Pancreas (tissue), 10 donors: Measurements from ENCODE around the gene KCNJ14. TPM values are rescaled to one million over a fixed set of nuclear protein-coding genes. Genes with fewer than 3 reads are reported as not detected.

Experiments used
- ATAC-seq, 4 donors: fragments of 200-7000 bp; cut with Tn5 transposase; one replicate each; pipeline versions ENCODE4 v1.8.0 to v1.9.1; 2020; ENCODE audit warnings: mild to moderate bottlenecking in 4 of 4, moderate library complexity in 4 of 4
- DNase-seq, 6 donors: peaks; one replicate each; pipeline ENCODE4 v3.0.0-alpha.2; 2020
- FAIRE-seq: peaks from 2 replicates; lab custom pipeline; 2012; peaks lifted over from hg19 to GRCh38; lab: Jason Lieb, UNC
- H3K27ac ChIP-seq, 4 donors: fragments of 200-600 bp; sonication (generic); 1 replicate in 3 of 4; 2 replicates in 1 of 4; pipeline versions ENCODE4 v1.5.0 to v1.8.0; 2020
- H3K27me3 ChIP-seq, 4 donors: fragments of 200-600 bp; one replicate each; pipeline ENCODE4 v1.8.0; 2021
- H3K36me3 ChIP-seq, 3 donors: fragments of 200-600 bp; sonication (generic) in 1 of 3; one replicate each; pipeline versions ENCODE4 v1.5.0 to v1.8.0; 2020 to 2021
- H3K4me1 ChIP-seq, 3 donors: fragments of 200-600 bp; one replicate each; pipeline ENCODE4 v1.8.0; 2021
- H3K4me3 ChIP-seq, 4 donors: fragments of 200-600 bp; sonication (generic) in 2 of 4; one replicate each; pipeline versions ENCODE4 v1.5.0 to v1.8.0; 2020 to 2021
- H3K9me3 ChIP-seq, 4 donors: fragments of 200-600 bp; one replicate each; pipeline ENCODE4 v1.8.0; 2021
- CTCF ChIP-seq, 4 donors: fragments of 200-600 bp; sonication (generic) in 3 of 4; IDR thresholded peaks; one replicate each; pipeline versions ENCODE4 v1.5.0 to v1.8.0; 2021; ENCODE audit warnings: antibody characterized with exemption in 4 of 4
- WGBS, 2 donors: extraction: QIAGEN DNeasy Blood & Tissue Kit; methylation state at CpG; one replicate each; pipeline ENCODE4 v1.1.7; 2013; 5-methylcytosine and 5-hydroxymethylcytosine counted together
- intact Hi-C, 3 donors: fragments of 100-400 bp; cut with DNase I; formaldehyde crosslinking; loops; one replicate each; pipeline versions ENCODE4 v1.11.1 to v1.14.2; 2022
- polyA plus RNA-seq, 2 donors: library from polyadenylated mRNA; stranded (reverse); fragments of 200-250 nt; gene quantifications; one replicate each; pipeline ENCODE4 v1.2.3, GENCODE V29; 2013
- total RNA-seq, 6 donors: library from RNA; stranded (reverse); fragmentation: NEBNext Ultra II Directional in 4 of 6; extraction: Animal tissue kit (Norgen Biotek cat#: 25700) in 4 of 6; gene quantifications; one replicate each; pipeline versions ENCODE4 v1.2.1 to v1.2.4, GENCODE V29; 2021 to 2023
- donor health status: healthy with polysubstance abuse.
- donor health status: DM: no; HTN: no; CAD: no; lungs with moderate emphysema.
- donor health status: DM: no; HTN: no; CAD: no.
- donor health status: control.
- donor health status: control.
- donor health status: Bipolar disorder and iron deficiency.
- donor health status: DM: yes; HTN: yes; CAD: no.
- donor health status: DM: no; HTN: no; CAD: no.
- donor health status: DM: no; HTN: no; CAD: no.
- donor health status: DM: yes; HTN: yes; CAD: no.

Gene KCNJ14
- total and polyA plus RNA-seq, 8 donors: 0.20 to 0.59 (median 0.42) TPM

- DNase-seq: peak in 1 of 6 donors; percentile 37
- H3K4me1 ChIP-seq: no peaks in the 10 kb centered on the region
- no peak overlapping the region for H3K27ac ChIP-seq
- no peaks in the 10 kb centered on the region for H3K9me3 ChIP-seq
- H3K4me3 ChIP-seq: no peak overlapping the region
- WGBS, 2 donors: 82 to 85% methylated on average over 7 of the region's 7 CpGs
- no peak for ATAC-seq
- no peaks in the 10 kb centered on the region for H3K36me3 ChIP-seq
- intact Hi-C loops: loop anchor here in 1 of 3 donors (5.0 kb wide), 1 partner anchor 74 kb away; no protein-coding TSS in a partner anchor
- no peak for TF ChIP-seq CTCF (IDR thresholded peaks at IDR 0.05)
- FAIRE-seq: no peak
- H3K27me3 ChIP-seq: no peaks in the 10 kb centered on the region
These were observed 52.6 kb downstream of the KCNJ14 start for GRCh38 chr19:48507911-48508439.

- DNase-seq (peak in 1 of 6 donors; percentile 66), FAIRE-seq (no peak), ATAC-seq (no peak)
- Histone ChIP-seq H3K27me3 (no peaks in the 10 kb centered on the region), H3K9me3 (no peaks in the 10 kb centered on the region), H3K36me3 (no peaks in the 10 kb centered on the region), H3K27ac (no peak overlapping the region), H3K4me3 (no peak overlapping the region), H3K4me1 (no peaks in the 10 kb centered on the region)
- no peak for TF ChIP-seq CTCF (IDR thresholded peaks at IDR 0.05)
- intact Hi-C loops: loop anchor here in 1 of 3 donors (5.0 kb wide), 1 partner anchor 73 kb away; no protein-coding TSS in a partner anchor
- 61 to 67% methylated on average over 31 to 32 of the region's 32 CpGs for WGBS, 2 donors
These were observed 53.5 kb downstream of the KCNJ14 start for GRCh38 chr19:48508729-48509411.

- peak in 1 of 6 donors; percentile 59 for DNase-seq
- WGBS, 2 donors: 68 to 74% methylated on average over 11 to 12 of the region's 12 CpGs
- Histone ChIP-seq H3K4me1 (no peaks in the 10 kb centered on the region), H3K27me3 (no peaks in the 10 kb centered on the region), H3K27ac (no peak overlapping the region), H3K36me3 (no peaks in the 10 kb centered on the region), H3K9me3 (no peaks in the 10 kb centered on the region), H3K4me3 (no peak overlapping the region)
- no peak for FAIRE-seq
- intact Hi-C loops: loop anchor here in 1 of 3 donors (5.0 kb wide), 1 partner anchor 73 kb away; no protein-coding TSS in a partner anchor
- no peak for TF ChIP-seq CTCF (IDR thresholded peaks at IDR 0.05)
- ATAC-seq: no peak
These were observed 54.3 kb downstream of the KCNJ14 start for GRCh38 chr19:48509467-48510194.

- H3K27me3 ChIP-seq: no peaks in the 10 kb centered on the region
- DNase-seq (peak in 5 of 6 donors; percentile 70 to 85 (median 73)), ATAC-seq (peak; percentile 49 to 83 (median 78)), FAIRE-seq (no peak)
- 17 to 19% methylated on average over 24 of the region's 24 CpGs for WGBS, 2 donors
- no peak overlapping the region for H3K4me3 ChIP-seq
- H3K4me1 ChIP-seq: no peaks in the 10 kb centered on the region
- no peak for TF ChIP-seq CTCF (IDR thresholded peaks at IDR 0.05)
- H3K9me3 ChIP-seq: no peaks in the 10 kb centered on the region
- H3K27ac ChIP-seq: no peak overlapping the region
- H3K36me3 ChIP-seq: no peaks in the 10 kb centered on the region
- intact Hi-C loops: no loop called here
These were observed 55.3 kb downstream of the KCNJ14 start for GRCh38 chr19:48510421-48511268.
